ENCODE data around the gene TMEM95.

The TMEM95 gene

DNA sequence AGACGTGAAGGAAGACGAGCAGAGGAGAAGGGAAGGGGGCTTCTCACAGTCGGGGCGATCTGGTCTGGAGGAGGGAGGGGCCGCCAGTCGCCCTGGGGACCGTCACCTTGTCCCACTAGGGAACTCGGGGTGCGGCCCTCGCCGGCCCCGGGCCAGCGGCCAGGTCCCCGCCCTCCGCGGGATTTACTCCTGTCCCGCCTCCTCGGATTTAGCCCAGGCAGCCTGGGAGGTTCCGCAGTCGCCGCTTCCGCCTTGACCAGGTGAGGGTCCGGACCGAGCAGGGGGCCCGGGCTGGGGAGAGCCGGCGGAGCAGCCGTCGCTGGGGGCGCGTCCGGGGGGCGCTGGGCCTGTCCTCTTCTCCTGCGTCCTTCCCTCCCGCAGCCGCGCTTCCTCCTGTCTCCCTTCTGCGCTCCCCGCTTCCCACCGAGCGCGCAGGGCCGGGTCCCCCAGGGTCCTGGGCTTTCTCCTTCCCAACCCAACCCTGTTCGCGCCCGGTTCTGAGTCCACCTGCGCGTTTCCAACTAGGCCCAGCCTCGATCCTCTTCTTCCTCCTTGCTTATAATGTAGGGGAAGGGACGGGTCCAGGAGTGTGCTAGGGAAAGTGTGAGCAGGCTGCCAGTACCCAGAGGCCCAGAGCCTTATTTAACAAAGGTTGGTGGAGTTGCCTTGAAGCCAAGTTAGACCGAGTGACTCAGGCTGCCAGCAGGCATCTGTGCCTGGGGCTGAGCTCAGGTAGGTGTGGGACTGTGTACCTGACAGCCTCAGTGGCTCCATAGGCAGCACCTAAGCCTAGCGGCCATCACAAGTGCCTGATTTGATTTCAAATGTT is 26.1 kb downstream of the TMEM95 start, which contains the start of gene TNK1:
Gene TNK1 (plus strand): TSS at position 235 of the 829 bp plus-strand sequence. CDS start 1,838 bp downstream, outside the sequence.
- peak; percentile 73 for DNase-seq

- no peak for DNase-seq
Measured at GRCh38 chr17:7382901-7383300, 27.9 kb downstream of the TMEM95 start.

- DNase-seq = no peak
Measured at GRCh38 chr17:7383371-7383741, 28.4 kb downstream of the TMEM95 start.

DNA sequence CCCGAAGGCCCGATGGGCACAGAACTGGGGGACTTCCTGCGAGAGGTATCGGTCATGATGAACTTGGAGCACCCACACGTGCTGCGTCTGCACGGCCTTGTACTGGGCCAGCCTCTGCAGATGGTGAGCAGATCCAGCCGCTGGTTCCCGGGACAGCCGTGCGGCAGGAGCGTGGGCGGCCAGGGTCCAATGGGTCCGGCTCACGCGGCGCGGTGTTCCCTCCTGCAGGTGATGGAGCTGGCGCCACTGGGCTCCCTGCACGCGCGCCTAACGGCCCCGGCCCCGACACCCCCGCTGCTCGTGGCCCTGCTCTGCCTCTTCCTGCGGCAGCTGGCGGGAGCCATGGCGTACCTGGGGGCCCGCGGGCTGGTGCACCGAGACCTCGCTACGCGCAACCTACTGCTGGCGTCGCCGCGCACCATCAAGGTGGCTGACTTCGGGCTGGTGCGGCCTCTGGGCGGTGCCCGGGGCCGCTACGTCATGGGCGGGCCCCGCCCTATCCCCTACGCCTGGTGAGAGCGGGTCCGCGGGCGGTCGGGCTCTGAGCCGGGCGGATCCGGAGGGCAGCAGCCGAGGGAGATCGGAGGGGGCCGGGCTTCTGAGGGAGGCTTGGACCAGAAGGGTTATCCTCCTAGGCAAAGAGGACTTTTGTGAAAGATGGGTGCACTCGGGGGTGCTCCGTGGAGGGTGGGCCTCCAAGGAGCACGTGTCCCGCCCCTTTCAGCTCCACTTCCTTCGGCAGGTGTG is 29.0 kb downstream of the TMEM95 start:
- no peak for DNase-seq

GRCh38 chr17:7384489-7385081 is 29.6 kb downstream of the TMEM95 start:
- DNase-seq = no peak

GRCh38 chr17:7388856-7389255 is 33.9 kb downstream of the TMEM95 start:
- DNase-seq = no peak

DNA sequence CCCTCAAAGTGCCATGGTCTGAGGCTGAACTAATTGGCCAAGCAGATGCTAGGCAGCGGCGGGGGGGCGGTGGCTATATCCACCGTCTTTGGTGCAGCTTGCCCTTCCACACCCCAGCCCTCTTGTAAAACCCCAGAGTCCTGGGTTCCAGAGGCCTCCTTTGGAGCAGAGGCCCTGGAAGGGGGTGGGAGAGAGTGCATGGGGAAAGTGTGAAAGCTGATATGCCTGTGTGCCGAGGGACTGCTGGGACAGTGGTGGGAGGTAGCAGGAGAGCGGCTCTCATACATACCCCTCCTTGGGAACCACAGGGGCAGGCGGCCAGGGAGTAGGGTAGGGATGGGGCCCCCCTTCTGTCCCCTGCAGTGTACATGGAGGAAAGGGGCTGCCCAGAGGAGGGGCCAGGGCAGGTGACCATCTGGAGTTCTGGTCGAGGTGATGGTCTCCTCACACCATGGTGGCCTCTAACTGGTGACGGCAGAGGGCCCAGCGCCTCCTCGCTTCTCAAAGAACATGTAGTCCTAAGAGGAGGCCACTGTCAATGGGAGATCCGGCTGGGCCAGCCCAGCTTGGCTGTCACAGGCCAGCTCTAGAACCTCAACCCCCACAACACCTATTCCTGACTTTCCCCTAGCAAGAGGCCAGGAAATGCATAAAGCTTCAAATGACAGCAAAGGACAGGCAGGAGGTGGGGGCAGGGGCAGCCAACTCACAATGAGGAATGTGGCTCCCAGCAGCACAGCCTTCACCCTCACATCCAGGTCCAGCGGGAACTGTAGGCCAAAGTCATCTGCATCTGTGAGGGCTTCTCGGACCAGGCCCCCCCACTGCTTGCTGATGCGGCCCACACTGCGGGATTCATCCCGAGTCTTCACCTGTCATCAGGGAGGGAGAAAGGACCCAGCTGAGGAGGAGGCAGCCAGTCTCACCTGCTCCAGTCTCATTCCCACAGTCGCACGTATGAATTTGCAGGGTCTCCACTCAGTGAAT is 35.3 kb downstream of the TMEM95 start:
- DNase-seq = no peak

DNA sequence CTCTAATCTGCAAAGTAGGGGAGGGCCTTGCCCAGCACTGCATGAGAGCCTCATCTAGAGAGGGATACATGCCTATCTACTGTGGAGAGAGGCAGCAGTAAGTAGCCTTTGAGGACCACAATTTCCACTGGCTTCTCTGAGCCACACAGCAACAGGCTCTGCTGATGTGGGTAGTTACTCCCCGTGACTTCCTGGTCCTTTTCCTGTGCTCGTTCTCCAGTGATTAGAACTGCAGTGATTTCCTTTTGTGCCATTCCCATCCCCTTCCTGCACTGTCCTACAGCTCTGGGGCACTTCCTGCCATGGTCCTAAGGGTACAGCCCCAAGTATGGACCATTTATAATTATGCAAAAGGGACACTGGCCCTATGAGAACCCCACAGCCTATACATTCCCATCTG is 36.4 kb downstream of the TMEM95 start:
- DNase-seq = no peak

GRCh38 chr17:7392696-7393612 is 38.0 kb downstream of the TMEM95 start:
- no peak for DNase-seq

DNA sequence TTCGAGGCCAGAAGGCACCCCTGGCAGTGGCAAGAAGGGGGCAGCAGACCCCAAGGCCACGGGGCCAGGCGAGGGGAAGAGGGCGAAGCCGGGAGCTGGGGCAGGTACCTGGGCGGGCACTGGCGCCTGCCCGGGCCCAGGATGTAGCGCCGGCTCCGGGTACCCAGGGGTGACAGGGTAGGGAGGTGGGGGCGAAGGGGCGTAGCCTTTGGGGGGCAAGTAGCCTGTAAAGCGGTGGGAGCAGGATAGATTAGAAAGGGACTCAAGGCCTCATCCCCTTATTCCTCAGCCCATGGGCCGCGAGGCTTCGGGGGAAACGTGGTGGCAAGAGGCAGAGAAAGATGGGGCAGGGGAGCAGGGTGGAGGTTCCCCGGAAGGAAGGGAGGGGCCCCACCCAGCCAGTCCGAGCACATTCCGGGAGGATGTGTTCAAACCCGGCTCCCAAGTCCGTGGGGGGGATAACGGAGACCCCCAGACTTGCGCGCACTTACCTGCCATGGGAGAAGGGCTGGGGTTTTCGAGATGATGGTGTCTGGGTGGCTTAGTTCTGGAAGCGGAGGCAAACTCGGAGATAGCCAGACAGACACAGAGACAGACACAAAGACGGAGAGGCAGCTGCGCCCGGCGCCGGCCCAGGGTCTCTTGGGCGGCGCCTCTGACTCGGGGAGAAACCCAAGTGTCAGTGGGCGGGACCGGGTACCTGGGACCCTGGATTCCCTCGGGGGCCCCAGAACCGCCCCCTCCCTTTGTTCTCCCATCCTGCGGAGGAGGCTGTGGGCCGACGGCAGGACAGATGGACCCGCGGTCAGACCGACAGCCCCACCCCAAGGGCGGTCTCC is 38.9 kb downstream of the TMEM95 start:
- peak; percentile 81 for DNase-seq

DNA sequence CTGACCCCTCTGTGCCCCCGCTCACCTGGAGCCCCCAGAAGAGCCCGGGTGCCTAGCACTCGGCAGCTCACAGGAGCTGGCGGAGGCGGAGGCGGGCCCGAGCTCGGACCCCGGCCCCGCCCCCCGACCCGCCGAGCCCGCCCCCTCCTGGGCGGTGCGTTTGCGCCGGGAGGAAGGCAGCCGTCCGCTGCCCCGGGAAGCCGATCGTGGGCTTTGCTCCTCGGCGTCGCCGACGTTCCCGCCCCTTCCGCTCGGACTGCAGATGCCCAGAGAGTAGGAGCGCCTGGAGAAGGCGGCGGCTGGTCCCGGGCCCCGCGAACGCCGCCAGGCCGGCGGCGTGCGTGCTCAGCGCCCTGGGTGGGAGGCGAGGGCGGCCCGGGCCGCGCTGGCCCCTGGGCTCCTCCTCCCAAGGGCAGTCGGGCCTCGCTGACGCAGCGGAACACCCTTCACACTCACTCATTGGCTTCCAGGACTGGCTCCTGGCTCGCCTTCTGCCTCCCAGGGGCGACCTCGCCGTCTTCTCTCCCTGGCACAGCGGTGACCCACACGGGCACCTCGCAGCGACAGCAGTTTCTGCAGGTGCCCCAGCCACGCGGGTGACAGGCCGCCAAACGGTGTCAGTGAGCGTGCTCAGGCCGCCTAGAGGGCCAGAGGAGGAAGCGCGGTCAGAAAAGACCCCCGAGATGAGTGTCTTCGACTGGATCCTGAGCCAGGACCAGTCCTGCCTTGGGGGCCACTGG is 39.7 kb downstream of the TMEM95 start, which contains the start of gene PLSCR3:
Gene PLSCR3 (minus strand): TSS at position 74 of the 740 bp plus-strand sequence. CDS start 415 bp downstream, outside the sequence.
- DNase-seq = peak; percentile 96

GRCh38 chr17:7396147-7396546 is 41.2 kb downstream of the TMEM95 start:
- DNase-seq = no peak

GRCh38 chr17:7398612-7399011 is 43.7 kb downstream of the TMEM95 start:
- no peak for DNase-seq

GRCh38 chr17:7403043-7403726 is 48.2 kb downstream of the TMEM95 start:
- DNase-seq = no peak

DNA sequence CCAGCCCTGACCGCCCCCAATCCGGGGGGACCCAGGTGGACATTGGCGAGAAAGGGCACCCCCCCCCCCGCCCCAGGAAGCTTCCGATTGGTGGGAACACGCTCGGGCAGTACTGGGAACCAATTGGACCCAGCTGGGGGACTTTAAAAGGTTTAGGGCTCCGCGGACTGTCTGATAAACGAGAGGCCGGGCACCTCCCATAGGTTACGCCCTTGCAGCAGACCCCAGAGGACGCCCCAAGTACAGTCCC is 48.7 kb downstream of the TMEM95 start:
- DNase-seq = no peak

DNA sequence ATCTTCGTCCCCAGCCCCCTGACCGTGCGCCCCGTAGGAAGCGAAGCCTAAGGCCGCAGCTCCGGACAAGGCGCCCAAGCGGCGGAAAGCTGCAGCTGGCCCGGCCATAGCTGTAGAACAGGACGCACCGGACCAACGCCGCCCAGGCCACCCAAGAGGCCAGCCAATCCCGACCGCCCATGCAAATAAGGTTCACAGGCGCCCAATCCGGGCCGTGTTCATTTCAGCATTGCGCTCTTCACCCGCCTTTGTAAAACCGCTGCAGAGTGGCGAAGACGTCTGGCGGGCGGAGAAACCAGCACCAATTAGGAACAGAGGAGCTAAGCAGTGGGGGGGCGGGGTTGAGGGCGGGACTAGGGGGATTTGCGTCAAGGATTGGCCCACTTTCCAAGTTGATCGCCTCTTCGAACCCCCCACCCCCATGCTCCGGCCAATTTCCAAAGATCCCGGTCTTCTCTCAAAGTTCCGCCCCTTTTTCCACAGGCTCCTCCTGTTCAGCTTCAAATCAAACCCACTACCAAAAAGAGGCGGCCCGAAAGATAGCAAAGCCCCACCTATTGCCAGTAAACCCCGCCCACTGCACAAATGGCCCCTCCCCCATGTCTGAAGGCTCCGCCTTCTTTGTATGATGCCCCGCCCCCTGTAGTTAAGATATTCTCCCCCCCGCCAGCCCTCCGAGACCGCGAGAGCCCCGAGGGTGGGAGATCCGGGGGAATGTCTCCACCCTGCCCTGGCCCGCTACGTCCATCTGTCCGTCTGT is 49.2 kb downstream of the TMEM95 start, which contains the start of gene TMEM256:
Gene TMEM256 (minus strand): TSS at position 121 of the 760 bp plus-strand sequence. CDS start 13 bp downstream, at position 108.
- peak; percentile 100 for DNase-seq

DNA sequence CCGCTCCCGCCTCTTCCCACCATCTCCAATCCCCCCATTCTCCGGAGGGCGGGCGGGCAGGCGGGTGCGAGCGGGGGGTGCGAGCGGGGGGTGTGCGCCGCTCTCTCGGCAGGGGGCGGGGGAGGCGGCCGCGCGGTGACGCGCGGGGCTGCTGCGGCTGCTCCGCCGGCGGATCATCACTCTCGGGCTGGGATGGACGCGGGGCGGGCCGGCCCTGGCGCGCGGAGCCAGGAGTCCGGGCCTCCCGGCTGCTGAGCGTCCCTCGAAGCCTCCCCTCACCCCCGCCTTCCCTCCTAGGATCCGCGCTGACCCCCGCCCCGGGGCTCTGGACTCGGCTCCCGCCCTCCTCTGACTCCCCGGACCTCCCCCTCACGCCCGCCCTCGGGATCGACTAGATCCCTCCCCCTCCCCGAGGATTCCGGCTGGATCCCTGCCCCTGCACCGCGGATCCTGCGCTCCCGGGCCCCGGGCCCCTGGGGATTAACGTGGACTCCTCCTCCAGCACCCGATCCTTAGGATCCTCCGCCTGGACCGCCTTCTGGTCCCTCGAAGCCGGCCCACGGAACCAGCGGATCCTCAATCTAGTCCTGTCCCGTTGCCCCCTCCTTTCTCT is 49.9 kb downstream of the TMEM95 start:
- DNase-seq = peak; percentile 92

All from DMS53 (cell line).